Heart right ventricle (tissue), 16 donors: ENCODE data around the gene RNASE1. TPM values are rescaled to one million over a fixed set of nuclear protein-coding genes. Genes with fewer than 3 reads are reported as not detected.

Source experiments
- ATAC-seq, 8 donors: fragments of 200-7000 bp; cut with Tn5 transposase; one replicate each; pipeline ENCODE4 v1.9.1; 2020; ENCODE audit warnings: mild to moderate bottlenecking in 8 of 8, moderate library complexity in 8 of 8, moderate number of reproducible peaks in 1 of 8
- DNase-seq, 2 donors: peaks; one replicate each; pipeline ENCODE4 v3.0.0-alpha.2; 2020
- H3K27ac ChIP-seq, 10 donors: fragments of 200-600 bp; sonication (generic) in 2 of 10; one replicate each; pipeline versions ENCODE4 v1.5.0 to v1.8.0; 2020 to 2022; ENCODE audit warnings: mild to moderate bottlenecking in 3 of 10
- H3K27me3 ChIP-seq, 7 donors: fragments of 200-600 bp; one replicate each; pipeline ENCODE4 v1.8.0; 2021 to 2022; ENCODE audit warnings: mild to moderate bottlenecking in 2 of 7
- H3K36me3 ChIP-seq, 9 donors: fragments of 200-600 bp; sonication (generic) in 1 of 9; one replicate each; pipeline versions ENCODE4 v1.5.0 to v1.8.0; 2020 to 2022; ENCODE audit warnings: mild to moderate bottlenecking in 2 of 9
- H3K4me1 ChIP-seq, 9 donors: fragments of 200-600 bp; sonication (generic) in 1 of 9; one replicate each; pipeline versions ENCODE4 v1.5.0 to v1.8.0; 2020 to 2022; ENCODE audit warnings: mild to moderate bottlenecking in 4 of 9
- H3K4me3 ChIP-seq, 10 donors: fragments of 200-600 bp; sonication (generic) in 2 of 10; one replicate each; pipeline versions ENCODE4 v1.5.0 to v1.8.0; 2020 to 2022; ENCODE audit warnings: mild to moderate bottlenecking in 7 of 10, moderate library complexity in 2 of 10
- H3K9me3 ChIP-seq, 11 donors: fragments of 200-600 bp in 10 of 11; sonication (generic) in 2 of 11; one replicate each; pipeline versions ENCODE4 v1.5.0 to v1.8.0; 2013 to 2022; ENCODE audit warnings: mild to moderate bottlenecking in 2 of 11, control low read depth in 1 of 11, moderate library complexity in 1 of 11
- CTCF ChIP-seq, 9 donors: fragments of 200-600 bp; sonication (generic) in 2 of 9; IDR thresholded peaks; one replicate each; pipeline versions ENCODE4 v1.5.0 to v1.8.0; 2021 to 2022; ENCODE audit warnings: antibody characterized with exemption in 9 of 9, mild to moderate bottlenecking in 5 of 9, moderate library complexity in 1 of 9
- WGBS, 2 donors: extraction: QIAGEN DNeasy Blood & Tissue Kit; methylation state at CpG; one replicate each; pipeline ENCODE4 v1.1.7; 2013; ENCODE audit warnings: inconsistent platforms in 1 of 2; 5-methylcytosine and 5-hydroxymethylcytosine counted together
- intact Hi-C, 10 donors: fragments of 100-400 bp; cut with DNase I; formaldehyde crosslinking; loops; one replicate each; pipeline versions ENCODE4 v1.11.1 to v1.14.2; 2022
- polyA plus RNA-seq, 2 donors: library from polyadenylated mRNA; stranded (reverse); fragments of 200-250 nt; gene quantifications; one replicate each; pipeline ENCODE4 v1.2.3, GENCODE V29; 2013
- total RNA-seq, 10 donors: library from RNA; stranded (reverse); fragmentation: NEBNext Ultra II Directional in 3 of 10; extraction: Animal tissue kit (Norgen Biotek cat#: 25700) in 3 of 10; gene quantifications; one replicate each; pipeline versions ENCODE4 v1.2.1 to v1.2.4, GENCODE V29; 2021 to 2023
- donor health status: Arrhythmogenic right ventricular cardiomyopathy.
- donor health status: ischemic (EF 13 %, LVEDD 7.1; RV severe dilation, severe dysfunction).
- donor health status: healthy with polysubstance abuse.
- donor health status: DM: no; HTN: yes; CAD: no.
- donor health status: DM: no; HTN: no; CAD: no.
- donor health status: ischemic (EF 25% LVEDD 6.9; RV normal size, moderate dysfunction).
- donor health status: ischemic (EF 25% LVEDD 5.7; RV mildly dilated, moderate dysfunction).
- donor health status: healthy.
- donor health status: DM: yes; HTN: yes; CAD: no.
- donor health status: Ischemic cardiomyopathy.
- donor health status: ischemic (EF 35%, LVEDD 5.7; RV mildly dilated, moderate dysfunction).
- donor health status: nonischemic (EF 11% LVEDD 7.7; RV severe dilation, severe dysfunction).
- donor health status: DM: yes; HTN: yes; CAD: no.
- donor health status: PGD.
- donor health status: ischemic (EF 29% LVEDD 5.4; RV normal size, mild dysfunction).
- donor health status: nonischemic (EF 23%, LVEDD 6.1; RV moderate dilation, normal function).

The RNASE1 gene
- total and polyA plus RNA-seq, 12 donors = 92.1 to 490 (median 180) TPM

GRCh38 chr14:20799892-20800544, 2.6 kb downstream of the RNASE1 start:
- intact Hi-C loops = loop anchor here in 4 of 10 donors (5.0 to 10.0 kb wide), 5 partner anchors 38 to 465 kb away; partner anchors contain the start of gene CCNB1IP1 (in 1 of the 4)

GRCh38 chr14:20799456-20799891, 3.2 kb downstream of the RNASE1 start:
- H3K27me3 ChIP-seq = no peaks in the 10 kb centered on the region
- intact Hi-C loops = no loop called here
- ATAC-seq (peak in 5 of 8 donors; percentile 1 to 20 (median 8)), DNase-seq (no peak)
- peak overlapping the region; percentile 56 to 91 (median 83) for H3K27ac ChIP-seq
- peaks cover 0 to 3% (median 0%) of the 10 kb centered on the region in 9 donors for H3K36me3 ChIP-seq
- no peak for TF ChIP-seq CTCF (IDR thresholded peaks at IDR 0.05)
- H3K9me3 ChIP-seq = no peaks in the 10 kb centered on the region
- H3K4me1 ChIP-seq = peaks cover 3 to 74% (median 28%) of the 10 kb centered on the region in 9 donors
- H3K4me3 ChIP-seq = peak overlapping the region; percentile 32 to 66 (median 60)
- WGBS, 2 donors = 6 to 9% methylated on average over 4 of the region's 4 CpGs

More at GRCh38 chr14:20799892-20800544, 2.6 kb downstream of the RNASE1 start:
- Histone ChIP-seq H3K27me3 (no peaks in the 10 kb centered on the region), H3K9me3 (no peaks in the 10 kb centered on the region), H3K4me1 (peaks cover 3 to 68% (median 28%) of the 10 kb centered on the region in 9 donors), H3K27ac (peak overlapping the region; percentile 56 to 91 (median 83)), H3K36me3 (peaks cover 0 to 3% (median 0%) of the 10 kb centered on the region in 9 donors), H3K4me3 (peak overlapping the region; percentile 43 to 66 (median 60))
- no peak for TF ChIP-seq CTCF (IDR thresholded peaks at IDR 0.05)
- 10 to 17% methylated on average over 9 of the region's 9 CpGs for WGBS, 2 donors
- ATAC-seq (peak; percentile 62 to 77 (median 76)), DNase-seq (peak; percentile 44 to 59)

GRCh38 chr14:20798932-20799331, 3.7 kb downstream of the RNASE1 start:
- Histone ChIP-seq H3K4me3 (peak overlapping the region in 8 of 10 donors; percentile 47 to 66 (median 64)), H3K36me3 (peaks cover 0 to 3% (median 0%) of the 10 kb centered on the region in 9 donors), H3K27me3 (no peaks in the 10 kb centered on the region), H3K4me1 (peaks cover 3 to 77% (median 28%) of the 10 kb centered on the region in 9 donors), H3K27ac (peak overlapping the region; percentile 38 to 91 (median 83)), H3K9me3 (no peaks in the 10 kb centered on the region)
- intact Hi-C loops = no loop called here
- DNase-seq (no peak), ATAC-seq (no peak)
- 82 to 87% methylated on average over 6 of the region's 6 CpGs for WGBS, 2 donors
- TF ChIP-seq CTCF (IDR thresholded peaks at IDR 0.05) = no peak

GRCh38 chr14:20798318-20798717, 4.3 kb downstream of the RNASE1 start:
- H3K36me3 ChIP-seq = peaks cover 0 to 3% (median 0%) of the 10 kb centered on the region in 9 donors
- peak overlapping the region in 5 of 10 donors; percentile 4 to 66 (median 64) for H3K4me3 ChIP-seq
- no peak for TF ChIP-seq CTCF (IDR thresholded peaks at IDR 0.05)
- H3K4me1 ChIP-seq = peaks cover 3 to 74% (median 28%) of the 10 kb centered on the region in 9 donors
- no peak for ATAC-seq
- H3K9me3 ChIP-seq = no peaks in the 10 kb centered on the region
- intact Hi-C loops = no loop called here
- DNase-seq = no peak
- H3K27ac ChIP-seq = peak overlapping the region in 9 of 10 donors; percentile 38 to 91 (median 84)
- 61 to 86% methylated on average over 7 of the region's 7 CpGs for WGBS, 2 donors
- H3K27me3 ChIP-seq = no peaks in the 10 kb centered on the region
